ENCODE results near the gene ADIPOQ. TPM values are rescaled to one million over a fixed set of nuclear protein-coding genes. Genes with fewer than 3 reads are reported as not detected.
"Not testable (repeated sequence)": the region's sequence is repeated elsewhere in the genome, so short reads cannot be mapped to it uniquely, and the experiment has no call there.

Gene ADIPOQ
- total RNA-seq, 1 experiment from 2014 or later, result not detected

- H3K4me3 Mint-ChIP-seq (ENCODE audit: unreplicated experiment), result no peak overlapping the region
Observed at GRCh38 chr3:186821429-186822387, 20.8 kb upstream of the ADIPOQ start.

GRCh38 chr3:186822388-186822759 is 20.1 kb upstream of the ADIPOQ start:
- peaks cover 20% of the 10 kb centered on the region for H3K4me1 Mint-ChIP-seq (ENCODE audit: insufficient read depth, unreplicated experiment)
- ChIA-PET CTCF (interaction anchor here (0.5 to 5.9 kb wide), 20 partner anchors 15 to 882 kb away, joined by 3 to 96 read pairs (median 4); partner anchors contain the start of genes AHSG, DNAJB11 and RFC4), POLR2A (interaction anchor here (0.6 to 1.6 kb wide), 4 partner anchors 16 to 252 kb away, joined by 3 to 6 read pairs (median 4); partner anchors contain the start of genes DNAJB11 and RFC4)
- TSS peak; percentile 100 for BruUV-seq (replicated peaks)
- not testable (repeated sequence) for H3K36me3 Mint-ChIP-seq (ENCODE audit: insufficient read depth, unreplicated experiment); H3K9me3 Mint-ChIP-seq (ENCODE audit: unreplicated experiment); H3K4me3 Mint-ChIP-seq (ENCODE audit: unreplicated experiment); H3K27ac Mint-ChIP-seq (ENCODE audit: low read depth, unreplicated experiment); DNase-seq (ENCODE audit: unreplicated experiment); H3K27me3 Mint-ChIP-seq (ENCODE audit: insufficient read depth, unreplicated experiment)
- intact Hi-C loops (cut with micrococcal nuclease), result loop anchor here (5.0 kb wide), 1 partner anchor 840 kb away; no protein-coding TSS in a partner anchor

More at GRCh38 chr3:186821429-186822387, 20.8 kb upstream of the ADIPOQ start:
- ChIA-PET POLR2A (interaction anchor here (0.6 to 1.9 kb wide), 12 partner anchors 16 to 343 kb away, joined by 3 to 14 read pairs (median 4); partner anchors contain the start of genes DNAJB11, EIF4A2, RFC4 and TBCCD1), CTCF (interaction anchor here (0.5 to 5.9 kb wide), 40 partner anchors 9 to 903 kb away, joined by 3 to 96 read pairs (median 4); partner anchors contain the start of genes AHSG, DNAJB11 and RFC4)
- DNase-seq (ENCODE audit: unreplicated experiment), result peak; percentile 78
- BruUV-seq (replicated peaks), result no TSS peak
- Mint-ChIP-seq H3K27ac (ENCODE audit: low read depth, unreplicated experiment) (no peak overlapping the region), H3K36me3 (ENCODE audit: insufficient read depth, unreplicated experiment) (no peaks in the 10 kb centered on the region), H3K9me3 (ENCODE audit: unreplicated experiment) (no peaks in the 10 kb centered on the region), H3K27me3 (ENCODE audit: insufficient read depth, unreplicated experiment) (no peaks in the 10 kb centered on the region), H3K4me1 (ENCODE audit: insufficient read depth, unreplicated experiment) (peaks cover 19% of the 10 kb centered on the region)
- peak; percentile 66 for TF ChIP-seq CTCF (IDR thresholded peaks at IDR 0.05; ENCODE audit: unreplicated experiment)
- intact Hi-C loops (cut with micrococcal nuclease), result loop anchor here (1.0 to 5.0 kb wide), 5 partner anchors 37 to 839 kb away; partner anchors contain the start of gene TBCCD1

- BruUV-seq (replicated peaks), result no TSS peak
- H3K27me3 Mint-ChIP-seq (ENCODE audit: insufficient read depth, unreplicated experiment), result peaks cover 5% of the 10 kb centered on the region
- CTCF ChIA-PET, result interaction anchor here (0.7 to 2.6 kb wide), 4 partner anchors 198 to 241 kb away, joined by 3 to 21 read pairs (median 6); no protein-coding TSS in a partner anchor
Observed at GRCh38 chr3:186823386-186823785, 19.1 kb upstream of the ADIPOQ start.

More at GRCh38 chr3:186823386-186823785, 19.1 kb upstream of the ADIPOQ start:
- no peak for DNase-seq (ENCODE audit: unreplicated experiment)
- intact Hi-C loops (cut with micrococcal nuclease), result loop anchor here (5.0 kb wide), 1 partner anchor 841 kb away; no protein-coding TSS in a partner anchor
- POLR2A ChIA-PET, result interaction anchor here (0.7 kb wide), 1 partner anchor 313 kb away, joined by 3 read pairs; no protein-coding TSS in a partner anchor
- no peak overlapping the region for H3K27ac Mint-ChIP-seq (ENCODE audit: low read depth, unreplicated experiment)
- no peak for TF ChIP-seq CTCF (IDR thresholded peaks at IDR 0.05; ENCODE audit: unreplicated experiment)
- H3K4me3 Mint-ChIP-seq (ENCODE audit: unreplicated experiment), result no peak overlapping the region
- H3K9me3 Mint-ChIP-seq (ENCODE audit: unreplicated experiment), result no peaks in the 10 kb centered on the region
- H3K36me3 Mint-ChIP-seq (ENCODE audit: insufficient read depth, unreplicated experiment), result no peaks in the 10 kb centered on the region
- peaks cover 20% of the 10 kb centered on the region for H3K4me1 Mint-ChIP-seq (ENCODE audit: insufficient read depth, unreplicated experiment)

All from MCF 10A (cell line).